PFSK-1 (cell line): ENCODE measurements around the gene MICOS13.

Source experiments
- FOXP2 ChIP-seq: optimal IDR thresholded peaks from 2 replicates; pipeline ENCODE3; 2011; ENCODE audit warnings: borderline replicate concordance, control low read depth, inconsistent platforms; ENCODE audit not compliant: insufficient read depth; ENCODE audit errors: extremely low read length, extremely low read depth
- POLR2AphosphoS5 ChIP-seq: IDR thresholded peaks from 2 replicates; pipeline ENCODE4 v1.6.1; 2012; ENCODE audit warnings: low read depth, mild to moderate bottlenecking, control low read depth, low read length, moderate library complexity
- SIN3A ChIP-seq: IDR thresholded peaks from 2 replicates; pipeline ENCODE4 v1.6.1; 2012; ENCODE audit warnings: mild to moderate bottlenecking, low read length, moderate library complexity, borderline replicate concordance; ENCODE audit not compliant: insufficient read depth
- TAF1 ChIP-seq: IDR thresholded peaks from 2 replicates; pipeline ENCODE4 v1.6.1; 2012; ENCODE audit warnings: low read length, control low read depth, borderline replicate concordance; ENCODE audit not compliant: insufficient read depth
- TF ChIP-seq, protein P1 (sequence below), 2 experiments: IDR thresholded peaks; 2 replicates each; pipeline versions ENCODE4 v1.6.1 to v1.8.0; 2011 to 2012; ENCODE audit warnings: low read depth in 2 of 2, low read length in 2 of 2, control low read depth in 1 of 2, inconsistent platforms in 1 of 2, mild to moderate bottlenecking in 1 of 2, moderate library complexity in 1 of 2; ENCODE audit not compliant: insufficient read depth in 1 of 2

MICOS13 gene

DNA sequence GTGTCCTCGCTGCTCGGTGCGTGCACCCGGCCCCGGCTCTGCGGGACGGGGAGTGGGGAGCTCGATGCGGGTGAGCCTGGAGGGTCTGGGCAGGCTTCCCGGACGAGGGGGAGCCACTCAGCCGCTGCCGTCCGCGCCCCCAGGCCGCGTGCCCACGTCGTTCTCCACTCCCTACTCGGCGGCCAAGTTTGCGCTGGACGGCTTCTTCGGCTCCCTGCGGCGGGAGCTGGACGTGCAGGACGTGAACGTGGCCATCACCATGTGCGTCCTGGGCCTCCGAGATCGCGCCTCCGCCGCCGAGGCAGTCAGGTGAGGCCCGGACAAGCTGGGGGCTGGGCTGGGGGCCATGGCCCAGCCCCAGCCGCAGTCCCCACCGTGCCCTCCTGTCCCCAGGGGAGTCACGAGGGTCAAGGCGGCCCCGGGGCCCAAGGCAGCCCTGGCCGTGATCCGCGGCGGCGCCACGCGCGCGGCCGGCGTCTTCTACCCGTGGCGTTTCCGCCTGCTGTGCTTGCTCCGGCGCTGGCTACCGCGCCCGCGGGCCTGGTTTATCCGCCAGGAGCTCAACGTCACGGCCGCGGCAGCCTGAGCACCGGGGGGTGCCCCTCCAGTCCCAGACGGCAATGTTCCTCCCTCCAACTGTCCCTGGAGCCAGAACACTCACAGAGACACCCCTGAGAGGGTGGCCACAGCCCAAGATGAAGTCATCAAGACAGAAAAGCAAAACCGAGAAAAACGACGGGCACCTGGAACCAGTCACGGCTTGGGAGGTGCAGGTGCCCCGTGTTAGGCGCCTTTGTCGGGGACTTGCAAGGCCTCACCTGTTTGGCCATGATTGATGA lies 7.3 kb upstream of the MICOS13 start:
- no peak for TF ChIP-seq SIN3A
- TF ChIP-seq, protein P1, sequence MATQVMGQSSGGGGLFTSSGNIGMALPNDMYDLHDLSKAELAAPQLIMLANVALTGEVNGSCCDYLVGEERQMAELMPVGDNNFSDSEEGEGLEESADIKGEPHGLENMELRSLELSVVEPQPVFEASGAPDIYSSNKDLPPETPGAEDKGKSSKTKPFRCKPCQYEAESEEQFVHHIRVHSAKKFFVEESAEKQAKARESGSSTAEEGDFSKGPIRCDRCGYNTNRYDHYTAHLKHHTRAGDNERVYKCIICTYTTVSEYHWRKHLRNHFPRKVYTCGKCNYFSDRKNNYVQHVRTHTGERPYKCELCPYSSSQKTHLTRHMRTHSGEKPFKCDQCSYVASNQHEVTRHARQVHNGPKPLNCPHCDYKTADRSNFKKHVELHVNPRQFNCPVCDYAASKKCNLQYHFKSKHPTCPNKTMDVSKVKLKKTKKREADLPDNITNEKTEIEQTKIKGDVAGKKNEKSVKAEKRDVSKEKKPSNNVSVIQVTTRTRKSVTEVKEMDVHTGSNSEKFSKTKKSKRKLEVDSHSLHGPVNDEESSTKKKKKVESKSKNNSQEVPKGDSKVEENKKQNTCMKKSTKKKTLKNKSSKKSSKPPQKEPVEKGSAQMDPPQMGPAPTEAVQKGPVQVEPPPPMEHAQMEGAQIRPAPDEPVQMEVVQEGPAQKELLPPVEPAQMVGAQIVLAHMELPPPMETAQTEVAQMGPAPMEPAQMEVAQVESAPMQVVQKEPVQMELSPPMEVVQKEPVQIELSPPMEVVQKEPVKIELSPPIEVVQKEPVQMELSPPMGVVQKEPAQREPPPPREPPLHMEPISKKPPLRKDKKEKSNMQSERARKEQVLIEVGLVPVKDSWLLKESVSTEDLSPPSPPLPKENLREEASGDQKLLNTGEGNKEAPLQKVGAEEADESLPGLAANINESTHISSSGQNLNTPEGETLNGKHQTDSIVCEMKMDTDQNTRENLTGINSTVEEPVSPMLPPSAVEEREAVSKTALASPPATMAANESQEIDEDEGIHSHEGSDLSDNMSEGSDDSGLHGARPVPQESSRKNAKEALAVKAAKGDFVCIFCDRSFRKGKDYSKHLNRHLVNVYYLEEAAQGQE (IDR thresholded peaks at IDR 0.05; ENCODE audit: insufficient read depth in 1 of 2, low read depth in 2 of 2, low read length in 2 of 2), result 0 out of 4 replicates have a peak, but pooled peaks of 1 of the 2 experiments have one; percentile 32

DNA sequence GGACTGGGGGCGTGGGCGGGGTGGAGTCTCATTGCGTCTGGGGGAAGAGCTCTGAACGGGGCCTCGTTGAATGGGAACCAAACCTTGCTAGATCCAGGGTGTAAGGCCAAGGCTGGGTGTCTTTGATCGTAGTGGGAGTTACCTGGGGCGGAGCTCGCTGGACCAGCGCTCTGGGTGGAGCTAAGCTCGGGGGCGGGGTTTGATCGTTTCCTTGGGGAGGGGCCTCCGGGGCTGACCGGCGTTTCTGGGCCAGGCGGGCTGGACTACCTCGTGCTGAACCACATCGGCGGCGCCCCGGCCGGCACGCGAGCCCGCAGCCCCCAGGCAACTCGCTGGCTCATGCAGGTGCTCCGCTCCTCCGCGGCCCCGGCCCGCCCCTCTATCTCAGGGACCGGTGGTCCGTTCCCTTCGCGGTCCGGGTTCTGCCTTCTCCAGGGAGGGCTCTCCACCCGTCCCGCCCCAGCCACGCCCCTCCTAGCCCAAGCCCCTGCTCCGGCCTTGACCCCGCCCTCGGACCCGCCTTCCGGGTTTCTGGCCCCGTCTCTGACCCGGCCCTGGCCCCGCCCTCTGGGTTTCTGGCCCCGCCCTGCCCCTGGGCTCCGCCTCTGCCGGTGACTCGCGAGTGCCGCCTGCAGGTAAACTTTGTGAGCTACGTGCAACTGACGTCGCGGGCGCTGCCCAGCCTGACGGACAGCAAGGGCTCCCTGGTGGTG lies 6.5 kb upstream of the MICOS13 start:
- no peak for TF ChIP-seq FOXP2
- TF ChIP-seq SIN3A, result no peak
- TF ChIP-seq TAF1, result no peak
- TF ChIP-seq, protein P1 (IDR thresholded peaks at IDR 0.05; ENCODE audit: insufficient read depth in 1 of 2, low read depth in 2 of 2, low read length in 2 of 2), result 0 out of 4 replicates have a peak, but pooled peaks of 1 of the 2 experiments have one; percentile 45
- peak; percentile 42; the same call in 1 of the 2 replicates for TF ChIP-seq POLR2AphosphoS5

DNA sequence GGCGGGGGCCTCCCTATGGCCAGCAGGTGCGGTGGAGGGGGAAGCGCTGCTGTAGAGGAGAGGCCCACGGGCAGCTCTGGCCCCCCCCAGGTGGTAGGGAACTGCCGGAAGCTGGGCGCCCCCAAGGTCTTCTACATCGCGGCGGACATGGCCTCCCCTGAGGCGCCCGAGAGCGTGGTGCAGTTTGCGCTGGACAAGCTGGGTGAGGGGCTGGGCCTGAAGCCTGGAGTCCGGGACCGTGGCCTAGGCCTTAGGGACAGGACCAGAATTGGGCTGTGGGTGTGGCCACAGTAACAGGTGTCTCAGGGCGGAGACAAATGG lies 6.0 kb upstream of the MICOS13 start:
- TF ChIP-seq SIN3A, result no peak
- TF ChIP-seq POLR2AphosphoS5, result no peak
- TF ChIP-seq, protein P1 (IDR thresholded peaks at IDR 0.05; ENCODE audit: insufficient read depth in 1 of 2, low read depth in 2 of 2, low read length in 2 of 2), result no peak
- no peak for TF ChIP-seq TAF1
- TF ChIP-seq FOXP2, result no peak

DNA sequence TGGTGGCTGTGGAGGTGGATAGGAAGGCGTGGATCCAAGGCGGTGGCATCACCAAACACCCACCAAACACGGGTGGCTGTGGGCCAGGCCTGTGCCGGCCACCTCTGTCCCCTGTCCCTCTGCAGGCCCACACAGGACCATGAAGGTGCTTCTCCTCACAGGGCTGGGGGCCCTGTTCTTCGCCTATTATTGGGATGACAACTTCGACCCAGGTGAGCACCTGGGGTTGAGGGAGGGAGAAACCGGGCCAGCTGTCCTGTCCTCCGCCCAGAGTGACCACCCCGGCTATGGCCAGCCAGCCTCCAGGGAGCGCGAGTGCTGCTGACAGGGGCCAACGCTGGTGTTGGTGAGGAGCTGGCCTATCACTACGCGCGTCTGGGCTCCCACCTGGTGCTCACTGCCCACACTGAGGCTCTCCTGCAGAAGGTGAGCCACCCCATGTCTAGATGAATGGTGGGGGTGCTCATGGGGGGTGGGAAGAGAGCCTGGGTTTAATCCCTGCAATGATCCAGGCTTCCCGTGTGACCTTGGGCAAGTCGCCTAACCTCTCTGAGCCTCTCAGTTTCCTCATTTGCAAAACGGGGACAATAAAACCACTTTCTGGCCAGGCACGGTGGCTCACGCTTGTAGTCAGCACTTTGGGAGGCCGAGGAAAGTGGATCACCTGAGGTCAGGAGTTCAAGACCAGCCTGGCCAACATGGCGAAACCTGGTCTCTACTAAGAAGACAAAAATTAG lies 4.5 kb upstream of the MICOS13 start:
- TF ChIP-seq, protein P1 (IDR thresholded peaks at IDR 0.05; ENCODE audit: insufficient read depth in 1 of 2, low read depth in 2 of 2, low read length in 2 of 2), result no peak
- TF ChIP-seq FOXP2 (no peak), POLR2AphosphoS5 (no peak), SIN3A (no peak), TAF1 (no peak)
